Thyroid gland (tissue), 4 donors: ENCODE measurements around the gene JAG1.

ENCODE experiments used
- CTCF ChIP-seq, 6 experiments: fragments of 200-600 bp in 3 of 6; fragments of 450-650 bp in 3 of 6; sonication (generic) in 3 of 6; IDR thresholded peaks; one replicate each; pipeline ENCODE4 v1.5.1; 2016 to 2019; ENCODE audit warnings: antibody characterized with exemption in 6 of 6, mild to moderate bottlenecking in 2 of 6, inconsistent platforms in 1 of 6, moderate library complexity in 1 of 6
- POLR2A ChIP-seq, 2 donors: fragments of 450-650 bp; IDR thresholded peaks; one replicate each; pipeline ENCODE4 v1.6.1; 2017; ENCODE audit warnings: antibody characterized with exemption in 2 of 2, mild to moderate bottlenecking in 2 of 2, moderate library complexity in 1 of 2

DNA sequence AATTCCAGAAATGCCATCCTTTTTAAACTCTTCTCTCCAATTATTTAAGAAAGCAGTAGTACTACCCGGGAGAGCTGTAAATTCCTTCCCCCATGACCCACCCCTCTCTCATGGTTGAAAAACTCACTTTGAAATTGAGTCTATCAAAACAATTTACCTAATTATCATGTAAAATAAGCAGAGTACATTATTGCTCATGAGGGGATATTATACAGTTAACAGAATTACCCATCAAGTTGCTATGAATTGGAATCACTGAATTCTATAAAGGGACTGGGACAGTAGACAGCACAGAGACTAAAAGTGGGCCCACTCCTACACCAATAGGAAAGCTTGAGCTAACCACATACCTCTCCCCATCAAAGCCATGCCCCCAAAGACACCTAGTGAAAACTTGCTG, 16.3 kb downstream of the JAG1 start:
- TF ChIP-seq CTCF (IDR thresholded peaks at IDR 0.05) (no peak), POLR2A (IDR thresholded peaks at IDR 0.05) (no peak)
